HL-60 (cell line): Measurements from ENCODE around the gene TIMP3.

Experiments used
- DNase-seq, 2 experiments: peaks; one replicate each; pipeline ENCODE4 v3.0.0-alpha.2; 2010 to 2020; ENCODE audit warnings: low read depth in 1 of 2, low spot score in 1 of 2
- H3K27ac ChIP-seq: fragments of 250-450 bp; sonication (Bioruptor Pico); replicated peaks from 2 replicates; pipeline ENCODE4 v1.5.1; 2020; ENCODE audit warnings: mild to moderate bottlenecking, moderate library complexity
- H3K27me3 ChIP-seq: fragments of 250-450 bp; sonication (Bioruptor Pico); 2 replicates; pipeline ENCODE4 v1.5.1; 2021; ENCODE audit warnings: mild to moderate bottlenecking, moderate library complexity; ENCODE audit not compliant: insufficient read depth, poor library complexity, severe bottlenecking
- H3K4me3 ChIP-seq: replicated peaks from 2 replicates; pipeline ENCODE4 v1.5.1; 2011; ENCODE audit warnings: mild to moderate bottlenecking, control low read depth, low read length; ENCODE audit not compliant: insufficient read depth
- CTCF ChIP-seq: IDR thresholded peaks from one replicate; pipeline ENCODE4 v1.5.1; 2011; ENCODE audit warnings: low read length, control low read depth, inconsistent platforms; ENCODE audit not compliant: insufficient read depth
- GABPA ChIP-seq: IDR thresholded peaks from 2 replicates; pipeline ENCODE4 v1.6.1; 2012; ENCODE audit warnings: low read depth
- POLR2AphosphoS5 ChIP-seq: IDR thresholded peaks from 2 replicates; pipeline ENCODE4 v1.6.1; 2012; ENCODE audit warnings: low read depth
- REST ChIP-seq: IDR thresholded peaks from 2 replicates; pipeline ENCODE4 v1.6.1; 2012; ENCODE audit warnings: low read depth; ENCODE audit not compliant: insufficient replicate concordance
- SPI1 ChIP-seq: IDR thresholded peaks from 2 replicates; pipeline ENCODE4 v1.6.1; 2012; ENCODE audit warnings: low read depth, mild to moderate bottlenecking, borderline replicate concordance

The TIMP3 gene

GRCh38 chr22:32815059-32815458 is 13.6 kb downstream of the TIMP3 start:
- H3K4me3 ChIP-seq = no peak overlapping the region
- no peaks in the 10 kb centered on the region for H3K27me3 ChIP-seq
- no peak overlapping the region for H3K27ac ChIP-seq
- no peak for DNase-seq
- TF ChIP-seq SPI1 (no peak), REST (no peak), CTCF (no peak), GABPA (no peak), POLR2AphosphoS5 (no peak)

GRCh38 chr22:32815943-32816342 is 14.4 kb downstream of the TIMP3 start:
- Histone ChIP-seq H3K4me3 (no peak overlapping the region), H3K27me3 (no peaks in the 10 kb centered on the region), H3K27ac (no peak overlapping the region)
- no peak for TF ChIP-seq CTCF
- no peak for TF ChIP-seq POLR2AphosphoS5
- no peak for TF ChIP-seq GABPA
- TF ChIP-seq SPI1 = no peak
- TF ChIP-seq REST = no peak
- DNase-seq = no peak

GRCh38 chr22:32817137-32817730 is 15.7 kb downstream of the TIMP3 start:
- DNase-seq = peak in 1 of 2 experiments; percentile 17
- no peak overlapping the region for H3K4me3 ChIP-seq
- H3K27ac ChIP-seq = no peak overlapping the region
- H3K27me3 ChIP-seq = no peaks in the 10 kb centered on the region
- TF ChIP-seq POLR2AphosphoS5 (no peak), GABPA (no peak), SPI1 (no peak), CTCF (no peak)
